ENCODE results near the gene RAB42. TPM values are rescaled to one million over a fixed set of nuclear protein-coding genes. Genes with fewer than 3 reads are reported as not detected.

The RAB42 gene
- total and polyA plus RNA-seq, 9 of the 15 experiments (the other 6 are each of a cell fraction or from before 2014, with no cell fraction given), result 0.07 to 0.14 (median 0.12) TPM; not detected in 6

DNA sequence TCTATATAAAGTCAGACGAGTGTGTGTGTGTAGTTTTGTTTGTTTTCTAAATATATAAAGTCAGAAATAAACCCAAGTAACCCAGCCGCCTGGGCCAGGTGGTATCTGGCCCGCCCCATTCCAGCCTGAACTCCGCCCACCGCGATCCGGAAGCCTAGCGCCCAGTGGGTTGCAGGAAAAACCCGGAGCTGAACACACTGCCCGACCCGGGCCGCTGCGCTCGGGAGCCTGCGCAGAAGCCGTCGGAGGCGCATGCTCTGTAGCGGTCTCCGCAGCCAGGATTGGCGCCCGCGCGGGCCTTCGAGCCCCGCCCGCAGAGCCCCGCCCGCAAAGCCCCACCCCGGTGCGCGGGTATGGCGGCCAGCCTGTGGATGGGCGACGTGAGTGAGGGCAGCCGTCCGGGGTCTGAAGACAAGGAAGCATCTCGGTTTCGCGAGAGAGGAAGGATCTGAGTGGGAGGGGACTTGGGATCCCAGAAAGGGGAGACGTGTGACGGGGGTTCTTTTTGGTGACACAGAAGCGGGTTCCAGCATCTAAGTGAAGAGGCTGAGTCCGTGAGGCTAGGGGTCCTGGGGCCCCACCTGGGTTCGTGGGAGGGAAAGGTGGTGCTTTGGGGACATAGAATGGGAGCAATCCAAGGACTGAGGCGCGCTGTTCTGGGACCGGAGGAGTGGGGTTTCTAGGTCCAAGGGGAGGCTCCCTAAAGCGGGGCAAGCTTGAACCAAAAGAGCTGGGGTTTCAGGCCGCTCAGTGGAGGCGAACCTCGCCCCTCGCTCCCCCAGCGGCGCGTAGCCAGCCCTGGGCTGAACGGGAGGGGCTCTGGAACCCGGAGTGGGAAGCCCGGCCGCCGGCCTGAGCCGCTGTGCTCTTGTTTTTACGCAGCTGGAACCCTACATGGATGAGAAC lies 39.1 kb upstream of the RAB42 start, which contains the start of gene TRNAU1AP (continued):
- TF ChIP-seq, protein P1, sequence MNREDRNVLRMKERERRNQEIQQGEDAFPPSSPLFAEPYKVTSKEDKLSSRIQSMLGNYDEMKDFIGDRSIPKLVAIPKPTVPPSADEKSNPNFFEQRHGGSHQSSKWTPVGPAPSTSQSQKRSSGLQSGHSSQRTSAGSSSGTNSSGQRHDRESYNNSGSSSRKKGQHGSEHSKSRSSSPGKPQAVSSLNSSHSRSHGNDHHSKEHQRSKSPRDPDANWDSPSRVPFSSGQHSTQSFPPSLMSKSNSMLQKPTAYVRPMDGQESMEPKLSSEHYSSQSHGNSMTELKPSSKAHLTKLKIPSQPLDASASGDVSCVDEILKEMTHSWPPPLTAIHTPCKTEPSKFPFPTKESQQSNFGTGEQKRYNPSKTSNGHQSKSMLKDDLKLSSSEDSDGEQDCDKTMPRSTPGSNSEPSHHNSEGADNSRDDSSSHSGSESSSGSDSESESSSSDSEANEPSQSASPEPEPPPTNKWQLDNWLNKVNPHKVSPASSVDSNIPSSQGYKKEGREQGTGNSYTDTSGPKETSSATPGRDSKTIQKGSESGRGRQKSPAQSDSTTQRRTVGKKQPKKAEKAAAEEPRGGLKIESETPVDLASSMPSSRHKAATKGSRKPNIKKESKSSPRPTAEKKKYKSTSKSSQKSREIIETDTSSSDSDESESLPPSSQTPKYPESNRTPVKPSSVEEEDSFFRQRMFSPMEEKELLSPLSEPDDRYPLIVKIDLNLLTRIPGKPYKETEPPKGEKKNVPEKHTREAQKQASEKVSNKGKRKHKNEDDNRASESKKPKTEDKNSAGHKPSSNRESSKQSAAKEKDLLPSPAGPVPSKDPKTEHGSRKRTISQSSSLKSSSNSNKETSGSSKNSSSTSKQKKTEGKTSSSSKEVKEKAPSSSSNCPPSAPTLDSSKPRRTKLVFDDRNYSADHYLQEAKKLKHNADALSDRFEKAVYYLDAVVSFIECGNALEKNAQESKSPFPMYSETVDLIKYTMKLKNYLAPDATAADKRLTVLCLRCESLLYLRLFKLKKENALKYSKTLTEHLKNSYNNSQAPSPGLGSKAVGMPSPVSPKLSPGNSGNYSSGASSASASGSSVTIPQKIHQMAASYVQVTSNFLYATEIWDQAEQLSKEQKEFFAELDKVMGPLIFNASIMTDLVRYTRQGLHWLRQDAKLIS (CRISPR knock-in tag; IDR thresholded peaks at IDR 0.05), result peak; percentile 66
- TF ChIP-seq ZC3H4 (CRISPR knock-in tag; IDR thresholded peaks at IDR 0.05; ENCODE audit: borderline replicate concordance) (no peak), ZFX (CRISPR knock-in tag; IDR thresholded peaks at IDR 0.05) (peak; percentile 78), ESRRA (IDR thresholded peaks at IDR 0.05; ENCODE audit: borderline replicate concordance, low read depth) (peak; percentile 83; the same call in 1 of the 2 replicates), TCF7L2 (IDR thresholded peaks at IDR 0.05; ENCODE audit: low read depth, low read length) (no peak), EWSR1 (IDR thresholded peaks at IDR 0.05; ENCODE audit: borderline replicate concordance, low read depth, partially characterized antibody) (no peak), ZBTB1 (CRISPR knock-in tag; IDR thresholded peaks at IDR 0.05; ENCODE audit: borderline replicate concordance, low read depth) (peak; percentile 69; the same call in 1 of the 2 replicates), NCOR1 (IDR thresholded peaks at IDR 0.05) (peak; percentile 56), ZBTB12 (CRISPR knock-in tag; IDR thresholded peaks at IDR 0.05) (no peak), YBX1 (IDR thresholded peaks at IDR 0.05) (no peak), ZNF699 (CRISPR knock-in tag; IDR thresholded peaks at IDR 0.05; ENCODE audit: insufficient replicate concordance) (no peak), NFE2L1 (tag; IDR thresholded peaks at IDR 0.05; ENCODE audit: borderline replicate concordance, low read depth) (no peak), POLR2B (IDR thresholded peaks at IDR 0.05; ENCODE audit: low read depth, partially characterized antibody) (peak; percentile 83), PPARD (CRISPR knock-in tag; IDR thresholded peaks at IDR 0.05) (no peak), FOXJ2 (tag; IDR thresholded peaks at IDR 0.05) (0 out of 2 replicates have a peak, but pooled peaks have one; percentile 35)
- TF ChIP-seq, protein P2, sequence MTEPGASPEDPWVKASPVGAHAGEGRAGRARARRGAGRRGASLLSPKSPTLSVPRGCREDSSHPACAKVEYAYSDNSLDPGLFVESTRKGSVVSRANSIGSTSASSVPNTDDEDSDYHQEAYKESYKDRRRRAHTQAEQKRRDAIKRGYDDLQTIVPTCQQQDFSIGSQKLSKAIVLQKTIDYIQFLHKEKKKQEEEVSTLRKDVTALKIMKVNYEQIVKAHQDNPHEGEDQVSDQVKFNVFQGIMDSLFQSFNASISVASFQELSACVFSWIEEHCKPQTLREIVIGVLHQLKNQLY (CRISPR knock-in tag; conservative IDR thresholded peaks at IDR 0.05), result peak in 1 of 2 experiments; percentile 53; a peak in 1 of 4 replicates
- TF ChIP-seq, protein P3, sequence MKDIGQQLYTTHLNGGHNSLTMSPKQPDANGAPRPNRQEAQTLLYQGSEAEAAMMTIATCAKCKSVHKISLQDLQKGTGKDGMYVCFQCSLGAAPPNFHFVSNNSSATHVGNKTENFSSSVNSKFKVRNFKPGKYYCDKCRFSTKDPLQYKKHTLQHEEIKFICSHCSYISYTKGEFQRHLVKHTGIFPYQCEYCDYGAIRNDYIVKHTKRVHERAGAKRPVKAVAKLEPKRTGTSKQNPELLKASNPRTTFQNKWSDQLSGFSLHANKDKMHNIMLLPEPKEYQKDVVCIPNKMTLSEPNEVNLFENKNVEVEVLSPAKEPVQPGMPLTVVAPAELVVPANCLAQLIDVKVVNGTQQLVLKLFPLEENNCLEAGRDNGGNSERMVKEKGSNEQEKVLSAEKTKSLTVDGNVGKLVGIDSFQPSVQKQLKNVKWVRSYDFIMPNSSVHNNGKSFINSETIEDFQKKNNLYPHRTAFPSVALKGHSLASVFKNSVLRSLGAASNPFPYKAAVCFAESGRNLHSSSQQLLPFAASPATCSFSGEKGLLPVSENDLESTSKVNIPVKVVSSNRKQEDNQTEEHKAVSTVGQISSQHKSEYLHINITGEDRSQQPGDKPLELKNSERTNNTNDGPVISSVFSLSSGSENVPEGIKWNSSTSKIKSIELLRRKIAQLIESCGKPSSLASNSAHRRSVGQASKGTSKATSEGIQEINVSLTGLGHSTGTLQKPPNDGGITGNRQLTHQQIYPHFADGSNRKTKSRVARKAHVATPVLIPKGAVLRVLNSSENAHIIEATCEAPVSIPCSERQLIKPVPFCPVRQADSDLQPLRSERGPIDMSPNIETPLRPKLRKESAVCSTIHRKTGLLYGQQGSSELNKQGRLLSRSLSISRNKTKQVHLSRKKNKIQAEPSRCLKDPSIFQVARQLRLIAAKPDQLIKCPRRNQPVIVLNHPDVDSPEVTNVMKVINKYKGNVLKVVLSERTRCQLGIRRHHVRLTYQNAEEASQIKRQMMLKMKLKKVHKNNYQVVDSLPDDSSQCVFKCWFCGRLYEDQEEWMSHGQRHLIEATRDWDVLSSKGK (CRISPR knock-in tag; IDR thresholded peaks at IDR 0.05), result no peak
